K562 (cell line): ENCODE results near the gene MTHFS. TPM values are rescaled to one million over a fixed set of nuclear protein-coding genes. Genes with fewer than 3 reads are reported as not detected.
A peak's percentile ranks its signal among the peaks of the same experiment; 100 is the strongest.

Experiments
- ATAC-seq: fragments of 200-7000 bp; cut with Tn5 transposase; 3 replicates; pipeline ENCODE4 v1.9.1; 2020; ENCODE audit warnings: moderate library complexity
- BruUV-seq: library from RNA; stranded (reverse); fragments of 400-500 nt; replicated peaks from 2 replicates; lab custom pipeline; 2021; lab: Mats Ljungman, UMichigan
- CTCF ChIA-PET: fragments of 300-600 bp; formaldehyde crosslinking; extraction: SDS; loops from one replicate; lab custom pipeline; 2021; ENCODE audit warnings: low intra/inter-chr PET ratio; lab: Yijun Ruan, JAX
- POLR2A ChIA-PET: fragments of 300-600, 350-650 bp; sonication (Branson Sonifier 250); formaldehyde crosslinking; extraction: SDS; loops from one replicate; lab custom pipeline; 2021; ENCODE audit warnings: antibody characterized with exemption, inconsistent platforms; lab: Yijun Ruan, JAX
- DNase-seq, 4 experiments: peaks; one replicate each; pipeline versions ENCODE4 v3.0.0 to v3.0.0-alpha.2; 2011 to 2018; ENCODE audit warnings: low spot score in 3 of 4, mixed read lengths in 3 of 4; ENCODE audit errors: extremely low read depth in 1 of 4
- FAIRE-seq: peaks from 2 replicates; lab custom pipeline; 2011; peaks lifted over from hg19 to GRCh38; lab: Jason Lieb, UNC
- H2AFZ ChIP-seq: 2 replicates; pipeline ENCODE4 v1.6.0; 2011; ENCODE audit warnings: low read depth, low read length, control low read depth, inconsistent platforms
- H3K27ac ChIP-seq: fragments of 200-600 bp; 3 replicates; pipeline ENCODE4 v1.8.0; 2011; ENCODE audit warnings: low read depth, mild to moderate bottlenecking, control low read depth, inconsistent platforms, low read length, moderate library complexity, mixed read lengths; ENCODE audit errors: extremely low read depth
- H3K27me3 ChIP-seq, 2 experiments: fragments of 300-600 bp in 1 of 2; 2 replicates in 1 of 2; 3 replicates in 1 of 2; pipeline versions ENCODE4 v1.6.0 to v1.8.0; 2011; ENCODE audit warnings: inconsistent platforms in 2 of 2, low read length in 2 of 2, mild to moderate bottlenecking in 1 of 2, mixed read lengths in 1 of 2, moderate library complexity in 1 of 2; ENCODE audit not compliant: control insufficient read depth in 2 of 2, insufficient read depth in 2 of 2
- H3K36me3 ChIP-seq: fragments of 300-600 bp; 3 replicates; pipeline ENCODE4 v1.8.0; 2011; ENCODE audit warnings: mild to moderate bottlenecking, low read length, inconsistent platforms; ENCODE audit not compliant: control insufficient read depth, insufficient read depth
- H3K4me1 ChIP-seq, 2 experiments: fragments of 200-600 bp in 1 of 2; replicated peaks in 1 of 2; 2 replicates in 1 of 2; 3 replicates in 1 of 2; pipeline versions ENCODE4 v1.5.1 to v1.8.0; 2011; ENCODE audit warnings: inconsistent platforms in 2 of 2, low read length in 2 of 2, mild to moderate bottlenecking in 1 of 2, mixed read lengths in 1 of 2, moderate library complexity in 1 of 2; ENCODE audit not compliant: control insufficient read depth in 2 of 2, insufficient read depth in 2 of 2
- H3K4me2 ChIP-seq: 2 replicates; pipeline ENCODE4 v1.6.1; 2011; ENCODE audit warnings: low read length, control low read depth, inconsistent platforms, mixed read lengths; ENCODE audit not compliant: insufficient read depth
- H3K4me3 ChIP-seq: fragments of 200-600 bp; sonication (generic), shearing (Covaris generic); 2 replicates; pipeline ENCODE4 v1.5.1; 2016; ENCODE audit warnings: control low read depth, inconsistent platforms
- H3K79me2 ChIP-seq: fragments of 200-600 bp; 3 replicates; pipeline ENCODE4 v1.8.0; 2011; ENCODE audit warnings: low read length, inconsistent platforms; ENCODE audit not compliant: control insufficient read depth, insufficient read depth
- H3K9ac ChIP-seq, 2 experiments: 2 replicates each; pipeline versions ENCODE4 v1.6.0 to v1.6.1; 2011; ENCODE audit warnings: low read depth in 2 of 2, low read length in 2 of 2, control low read depth in 1 of 2, inconsistent platforms in 1 of 2, mild to moderate bottlenecking in 1 of 2, mixed read lengths in 1 of 2; ENCODE audit not compliant: insufficient read depth in 1 of 2
- H3K9me1 ChIP-seq: one replicate; pipeline ENCODE4 v1.6.0; 2011; ENCODE audit warnings: inconsistent platforms, mild to moderate bottlenecking, low read length, moderate library complexity; ENCODE audit not compliant: control insufficient read depth, insufficient read depth
- H3K9me3 ChIP-seq: replicated peaks from 2 replicates; pipeline ENCODE4 v1.5.1; 2011; ENCODE audit warnings: low read depth, low read length, inconsistent platforms; ENCODE audit not compliant: control insufficient read depth, insufficient read depth
- H4K20me1 ChIP-seq: replicated peaks from 2 replicates; pipeline ENCODE4 v1.6.1; 2011; ENCODE audit warnings: low read length, inconsistent platforms, mixed read lengths; ENCODE audit not compliant: control insufficient read depth, insufficient read depth
- CBX1 ChIP-seq: sonication (generic); IDR thresholded peaks from 2 replicates; pipeline ENCODE4 v1.6.1; 2016; ENCODE audit warnings: antibody characterized with exemption, low read depth, mild to moderate bottlenecking
- CBX3 ChIP-seq, 2 experiments: IDR thresholded peaks; 1 replicate in 1 of 2; 2 replicates in 1 of 2; pipeline ENCODE4 v1.6.1; 2012; ENCODE audit warnings: inconsistent platforms in 2 of 2, low read length in 2 of 2, borderline replicate concordance in 1 of 2, control low read depth in 1 of 2
- CBX5 ChIP-seq: IDR thresholded peaks from 2 replicates; pipeline ENCODE4 v1.6.1; 2014; ENCODE audit warnings: low read depth, borderline replicate concordance
- EP300 ChIP-seq: IDR thresholded peaks from 2 replicates; pipeline ENCODE4 v1.6.1; 2012; ENCODE audit warnings: low read length, improper control_type of control experiment
- GTF2A2 ChIP-seq: IDR thresholded peaks from 2 replicates; pipeline ENCODE4 v1.6.1; 2016; ENCODE audit warnings: mild to moderate bottlenecking, missing genetic modification characterization, missing compliant biosample characterization
- HLTF ChIP-seq: fragments of 450-650 bp; IDR thresholded peaks from 2 replicates; pipeline ENCODE4 v1.6.1; 2016
- JUN ChIP-seq, 2 experiments: sonication (generic) in 1 of 2; formaldehyde crosslinking in 1 of 2; IDR thresholded peaks; 2 replicates each; pipeline versions ENCODE4 v1.6.1 to v1.8.0; 2012 to 2022; ENCODE audit warnings: borderline replicate concordance in 2 of 2, mild to moderate bottlenecking in 2 of 2, improper control_type of control experiment in 1 of 2, low read depth in 1 of 2, low read length in 1 of 2, missing genetic modification reagents in 1 of 2
- MEF2D ChIP-seq: conservative IDR thresholded peaks from 2 replicates; pipeline ENCODE4 v1.6.1; 2016; ENCODE audit warnings: low read depth, missing genetic modification characterization, missing compliant biosample characterization
- SP1 ChIP-seq: sonication (generic); formaldehyde crosslinking; IDR thresholded peaks from 2 replicates; pipeline ENCODE4 v1.8.1; 2022; ENCODE audit warnings: mild to moderate bottlenecking, missing genetic modification reagents
- TRIM24 ChIP-seq, 2 experiments: fragments of 450-650 bp; IDR thresholded peaks; 2 replicates each; pipeline ENCODE4 v1.6.1; 2016
- TRIM28 ChIP-seq: fragments of 450-650 bp; IDR thresholded peaks from 2 replicates; pipeline ENCODE4 v1.6.1; 2017
- ZEB2 ChIP-seq: fragments of 450-650 bp; IDR thresholded peaks from 2 replicates; pipeline ENCODE4 v1.6.1; 2016
- ZNF280A ChIP-seq: fragments of 450-650 bp; IDR thresholded peaks from 2 replicates; pipeline ENCODE4 v1.6.1; 2018; ENCODE audit warnings: mild to moderate bottlenecking, low read depth; ENCODE audit not compliant: partially characterized antibody
- WGBS: fragments of 100-300 bp; shearing (Covaris generic); methylation state at CpG from one replicate; pipeline ENCODE4 v1.1.6; 2016; ENCODE audit warnings: low coverage, mixed read lengths; ENCODE audit not compliant: insufficient coverage; ENCODE audit errors: missing lambda C conversion rate; 5-methylcytosine and 5-hydroxymethylcytosine counted together
- in situ Hi-C: fragments of 300-500 bp; cut with MboI; formaldehyde crosslinking; loops from 4 replicates; pipeline ENCODE4 v1.15.0; 2018; ENCODE audit warnings: inconsistent platforms, mixed read lengths
- intact Hi-C: fragments of 100-400 bp; cut with micrococcal nuclease; formaldehyde crosslinking; loops from 2 replicates; pipeline ENCODE4 v1.14.2; 2022
- polyA plus RNA-seq, 8 experiments: library from polyadenylated mRNA; depleted of rRNA in 4 of 8; stranded (reverse) in 5 of 8; unstranded in 3 of 8; fragments of >200 nt; fragmentation: Nextera tagmentation in 2 of 8; fragmentation: Illumina TruSeq in 1 of 8; extraction: Ambion mirVana in 2 of 8; extraction: Trizol in 1 of 8; gene quantifications; 2 replicates each; pipeline versions ENCODE4 v1.2.1 to v1.2.3, GENCODE V29; 2011 to 2014; ENCODE audit warnings: inconsistent platforms in 1 of 8, missing spikeins in 1 of 8
- total RNA-seq, 7 experiments: library from RNA; depleted of rRNA in 6 of 7; stranded (reverse); fragments of >200 nt in 6 of 7; fragmentation: Illumina TruSeq in 2 of 7; extraction: Trizol in 2 of 7; gene quantifications; 2 replicates each; pipeline versions ENCODE4 v1.2.1 to v1.2.3, GENCODE V29; 2011 to 2021; ENCODE audit warnings: low replicate concordance in 1 of 7
- TF ChIP-seq, protein P1 (sequence below): fragments of 450-650 bp; IDR thresholded peaks from 2 replicates; pipeline ENCODE4 v1.6.1; 2016; ENCODE audit warnings: missing biosample characterization, missing genetic modification characterization
- TF ChIP-seq, protein P2 (sequence below): fragments of 250-450 bp; sonication (Bioruptor Pico); IDR thresholded peaks from 2 replicates; pipeline ENCODE4 v1.5.1; 2021; ENCODE audit warnings: mild to moderate bottlenecking
- TF ChIP-seq, protein P3 (sequence below): fragments of 450-650 bp; IDR thresholded peaks from 2 replicates; pipeline ENCODE4 v1.6.1; 2016; ENCODE audit warnings: mild to moderate bottlenecking

Gene MTHFS
- total and polyA plus RNA-seq, 9 of the 15 experiments (the other 6 are each of a cell fraction or from before 2014, with no cell fraction given), result 17.8 to 79.3 (median 41.7) TPM

DNA sequence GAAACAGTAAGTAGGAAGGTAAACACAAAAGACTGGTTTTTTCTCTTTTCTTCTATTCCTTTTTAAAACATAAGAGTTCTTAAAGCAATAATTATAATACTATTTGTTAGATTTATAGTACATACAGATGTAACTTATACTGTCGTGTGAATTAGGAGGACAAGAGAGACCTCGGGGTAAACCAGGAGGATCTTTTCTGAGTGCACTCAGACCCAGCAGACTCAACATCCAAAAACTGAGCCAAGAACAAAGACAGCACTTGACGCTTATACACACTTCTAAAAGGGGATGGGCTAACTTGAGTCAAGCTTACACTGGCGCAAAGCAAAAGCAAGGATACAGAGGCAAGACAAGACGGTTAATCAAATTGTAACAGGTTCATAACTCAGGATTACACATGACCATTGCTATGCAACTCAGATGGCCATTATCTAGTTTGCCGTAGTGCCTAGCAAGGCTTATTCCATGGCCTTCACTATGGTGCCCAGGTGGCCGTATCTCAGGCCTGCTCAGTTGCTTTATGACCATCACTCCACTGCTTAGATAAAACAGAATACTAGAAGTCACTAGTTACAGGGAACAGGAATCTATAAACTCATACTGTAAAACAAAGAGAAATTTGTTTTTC, 18.6 kb downstream of the MTHFS start:
- Histone ChIP-seq H3K4me3 (no peak overlapping the region), H3K9me3 (peaks cover 10% of the 10 kb centered on the region), H3K27me3 (no peaks in the 10 kb centered on the region), H4K20me1 (no peaks in the 10 kb centered on the region), H2AFZ (no peak overlapping the region), H3K27ac (no peak overlapping the region), H3K4me1 (peaks cover 0 to 14% of the 10 kb centered on the region in 2 experiments; a peak in 2 of 5 replicates), H3K9me1 (no peaks in the 10 kb centered on the region), H3K4me2 (no peak overlapping the region), H3K9ac (no peak overlapping the region), H3K36me3 (peaks cover 66% of the 10 kb centered on the region), H3K79me2 (peaks cover 17% of the 10 kb centered on the region; the same call in 2 of the 3 replicates)
- DNase-seq, result no peak
- ChIA-PET CTCF (no interaction called here), POLR2A (no interaction called here)
- WGBS, result 88% methylated on average over 7 of the region's 7 CpGs
- peak; percentile 31 to 48; a peak in 3 of 4 replicates for TF ChIP-seq TRIM24 (IDR thresholded peaks at IDR 0.05)
- TF ChIP-seq CBX1, result peak; percentile 39; the same call in 1 of the 2 replicates
- peak; percentile 94 for TF ChIP-seq CBX5
- TF ChIP-seq HLTF, result peak; percentile 63; the same call in 1 of the 2 replicates
- TF ChIP-seq, protein P1, sequence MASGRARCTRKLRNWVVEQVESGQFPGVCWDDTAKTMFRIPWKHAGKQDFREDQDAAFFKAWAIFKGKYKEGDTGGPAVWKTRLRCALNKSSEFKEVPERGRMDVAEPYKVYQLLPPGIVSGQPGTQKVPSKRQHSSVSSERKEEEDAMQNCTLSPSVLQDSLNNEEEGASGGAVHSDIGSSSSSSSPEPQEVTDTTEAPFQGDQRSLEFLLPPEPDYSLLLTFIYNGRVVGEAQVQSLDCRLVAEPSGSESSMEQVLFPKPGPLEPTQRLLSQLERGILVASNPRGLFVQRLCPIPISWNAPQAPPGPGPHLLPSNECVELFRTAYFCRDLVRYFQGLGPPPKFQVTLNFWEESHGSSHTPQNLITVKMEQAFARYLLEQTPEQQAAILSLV (tag), result no peak
- TF ChIP-seq EP300, result 0 out of 2 replicates have a peak, but pooled peaks have one; percentile 23
- no peak for TF ChIP-seq GTF2A2 (tag)
- peak; percentile 90 to 95 for TF ChIP-seq CBX3 (IDR thresholded peaks at IDR 0.05; ENCODE audit: borderline replicate concordance in 1 of 2, low read length in 2 of 2)
- TF ChIP-seq JUN (IDR thresholded peaks at IDR 0.05; ENCODE audit: borderline replicate concordance, low read depth, low read length), result 0 out of 2 replicates have a peak, but pooled peaks have one; percentile 45
- no peak for TF ChIP-seq JUN (CRISPR knock-in tag; IDR thresholded peaks at IDR 0.05; ENCODE audit: borderline replicate concordance)
- TF ChIP-seq, protein P2, sequence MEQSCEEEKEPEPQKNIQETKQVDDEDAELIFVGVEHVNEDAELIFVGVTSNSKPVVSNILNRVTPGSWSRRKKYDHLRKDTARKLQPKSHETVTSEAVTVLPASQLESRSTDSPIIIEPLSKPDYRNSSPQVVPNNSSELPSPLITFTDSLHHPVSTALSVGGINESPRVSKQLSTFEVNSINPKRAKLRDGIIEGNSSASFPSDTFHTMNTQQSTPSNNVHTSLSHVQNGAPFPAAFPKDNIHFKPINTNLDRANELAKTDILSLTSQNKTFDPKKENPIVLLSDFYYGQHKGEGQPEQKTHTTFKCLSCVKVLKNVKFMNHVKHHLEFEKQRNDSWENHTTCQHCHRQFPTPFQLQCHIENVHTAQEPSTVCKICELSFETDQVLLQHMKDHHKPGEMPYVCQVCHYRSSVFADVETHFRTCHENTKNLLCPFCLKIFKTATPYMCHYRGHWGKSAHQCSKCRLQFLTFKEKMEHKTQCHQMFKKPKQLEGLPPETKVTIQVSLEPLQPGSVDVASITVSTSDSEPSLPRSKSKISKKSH, result peak; percentile 88
- TF ChIP-seq MEF2D (tag), result no peak
- peak; percentile 70 for TF ChIP-seq ZNF280A
- TF ChIP-seq ZEB2, result 0 out of 2 replicates have a peak, but pooled peaks have one; percentile 26
- TF ChIP-seq TRIM28, result peak; percentile 91
- no peak for TF ChIP-seq SP1 (CRISPR knock-in tag)
- TF ChIP-seq, protein P3, sequence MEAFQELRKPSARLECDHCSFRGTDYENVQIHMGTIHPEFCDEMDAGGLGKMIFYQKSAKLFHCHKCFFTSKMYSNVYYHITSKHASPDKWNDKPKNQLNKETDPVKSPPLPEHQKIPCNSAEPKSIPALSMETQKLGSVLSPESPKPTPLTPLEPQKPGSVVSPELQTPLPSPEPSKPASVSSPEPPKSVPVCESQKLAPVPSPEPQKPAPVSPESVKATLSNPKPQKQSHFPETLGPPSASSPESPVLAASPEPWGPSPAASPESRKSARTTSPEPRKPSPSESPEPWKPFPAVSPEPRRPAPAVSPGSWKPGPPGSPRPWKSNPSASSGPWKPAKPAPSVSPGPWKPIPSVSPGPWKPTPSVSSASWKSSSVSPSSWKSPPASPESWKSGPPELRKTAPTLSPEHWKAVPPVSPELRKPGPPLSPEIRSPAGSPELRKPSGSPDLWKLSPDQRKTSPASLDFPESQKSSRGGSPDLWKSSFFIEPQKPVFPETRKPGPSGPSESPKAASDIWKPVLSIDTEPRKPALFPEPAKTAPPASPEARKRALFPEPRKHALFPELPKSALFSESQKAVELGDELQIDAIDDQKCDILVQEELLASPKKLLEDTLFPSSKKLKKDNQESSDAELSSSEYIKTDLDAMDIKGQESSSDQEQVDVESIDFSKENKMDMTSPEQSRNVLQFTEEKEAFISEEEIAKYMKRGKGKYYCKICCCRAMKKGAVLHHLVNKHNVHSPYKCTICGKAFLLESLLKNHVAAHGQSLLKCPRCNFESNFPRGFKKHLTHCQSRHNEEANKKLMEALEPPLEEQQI, result peak; percentile 64; the same call in 1 of the 2 replicates
- in situ Hi-C loops (loop anchor here (25.0 kb wide), 1 partner anchor 284 kb away; the partner anchor contains the start of gene FAH), intact Hi-C loops (no loop called here)
- FAIRE-seq, result no peak
- no TSS peak for BruUV-seq
- no peak for ATAC-seq
